HEK293T (cell line): ENCODE results near the gene CNTF.

ENCODE experiments used
- CTCF ChIA-PET: fragments of 350-600 bp; formaldehyde crosslinking; extraction: SDS; loops from one replicate; lab custom pipeline; 2021; ENCODE audit warnings: antibody characterized with exemption, inconsistent platforms; lab: Yijun Ruan, JAX
- POLR2A ChIA-PET: fragments of 350-600 bp; formaldehyde crosslinking; extraction: SDS; loops from one replicate; lab custom pipeline; 2020; ENCODE audit warnings: antibody characterized with exemption, inconsistent platforms; lab: Yijun Ruan, JAX
- DNase-seq: peaks from one replicate; pipeline ENCODE4 v3.0.0; 2012; ENCODE audit warnings: mixed read lengths; ENCODE audit errors: extremely low spot score
- ARNT ChIP-seq: fragments of 450-650 bp; IDR thresholded peaks from 2 replicates; pipeline ENCODE4 v1.6.1; 2017; ENCODE audit warnings: mild to moderate bottlenecking
- BHLHE40 ChIP-seq: fragments of 450-650 bp; IDR thresholded peaks from 2 replicates; pipeline ENCODE4 v1.6.1; 2016; ENCODE audit warnings: mild to moderate bottlenecking, moderate library complexity, borderline replicate concordance
- CTBP1 ChIP-seq: fragments of 450-650 bp; IDR thresholded peaks from 2 replicates; pipeline ENCODE4 v1.6.1; 2016; ENCODE audit warnings: borderline replicate concordance
- ELF4 ChIP-seq: fragments of 450-650 bp; IDR thresholded peaks from 2 replicates; pipeline ENCODE4 v1.6.1; 2017; ENCODE audit warnings: antibody characterized with exemption
- FOXA1 ChIP-seq: fragments of 450-650 bp; IDR thresholded peaks from 2 replicates; pipeline ENCODE4 v1.6.1; 2016; ENCODE audit warnings: mild to moderate bottlenecking
- FOXK2 ChIP-seq: fragments of 450-650 bp; IDR thresholded peaks from 2 replicates; pipeline ENCODE4 v1.6.1; 2016; ENCODE audit warnings: mild to moderate bottlenecking
- FOXM1 ChIP-seq: fragments of 450-650 bp; IDR thresholded peaks from 2 replicates; pipeline ENCODE4 v1.6.1; 2017; ENCODE audit warnings: mild to moderate bottlenecking, borderline replicate concordance
- HDGF ChIP-seq: fragments of 450-650 bp; IDR thresholded peaks from 2 replicates; pipeline ENCODE4 v1.6.1; 2017; ENCODE audit warnings: antibody characterized with exemption, borderline replicate concordance
- L3MBTL2 ChIP-seq: fragments of 450-650 bp; conservative IDR thresholded peaks from 2 replicates; pipeline ENCODE4 v1.6.1; 2016; ENCODE audit warnings: mild to moderate bottlenecking
- LEF1 ChIP-seq: fragments of 450-650 bp; IDR thresholded peaks from 2 replicates; pipeline ENCODE4 v1.6.1; 2017; ENCODE audit warnings: mild to moderate bottlenecking, borderline replicate concordance
- NFRKB ChIP-seq: fragments of 450-650 bp; IDR thresholded peaks from 2 replicates; pipeline ENCODE4 v1.6.1; 2016; ENCODE audit warnings: mild to moderate bottlenecking, moderate library complexity
- SP1 ChIP-seq: fragments of 450-650 bp; IDR thresholded peaks from 2 replicates; pipeline ENCODE4 v1.6.1; 2017
- SUZ12 ChIP-seq: fragments of 450-650 bp; IDR thresholded peaks from 2 replicates; pipeline ENCODE4 v1.6.1; 2016; ENCODE audit warnings: mild to moderate bottlenecking
- TARDBP ChIP-seq: fragments of 450-650 bp; IDR thresholded peaks from 2 replicates; pipeline ENCODE4 v1.6.1; 2016
- ZNF384 ChIP-seq: fragments of 450-650 bp; IDR thresholded peaks from 2 replicates; pipeline ENCODE4 v1.6.1; 2016
- TF ChIP-seq, protein P1 (sequence below): fragments of 450-650 bp; IDR thresholded peaks from 2 replicates; pipeline ENCODE4 v1.6.1; 2016

The CNTF gene

GRCh38 chr11:58629857-58630256 is 7.4 kb downstream of the CNTF start:
- TF ChIP-seq LEF1 = no peak
- TF ChIP-seq ZNF384 = no peak
- no peak for TF ChIP-seq BHLHE40
- no peak for TF ChIP-seq FOXK2
- peak; percentile 34 for DNase-seq
- CTCF ChIA-PET = interaction anchor here (0.7 to 2.3 kb wide), 5 partner anchors 10 to 506 kb away, joined by 3 to 10 read pairs (median 4); no protein-coding TSS in a partner anchor
- POLR2A ChIA-PET = interaction anchor here (0.7 kb wide), 1 partner anchor 52 kb away, joined by 3 read pairs; no protein-coding TSS in a partner anchor

DNA sequence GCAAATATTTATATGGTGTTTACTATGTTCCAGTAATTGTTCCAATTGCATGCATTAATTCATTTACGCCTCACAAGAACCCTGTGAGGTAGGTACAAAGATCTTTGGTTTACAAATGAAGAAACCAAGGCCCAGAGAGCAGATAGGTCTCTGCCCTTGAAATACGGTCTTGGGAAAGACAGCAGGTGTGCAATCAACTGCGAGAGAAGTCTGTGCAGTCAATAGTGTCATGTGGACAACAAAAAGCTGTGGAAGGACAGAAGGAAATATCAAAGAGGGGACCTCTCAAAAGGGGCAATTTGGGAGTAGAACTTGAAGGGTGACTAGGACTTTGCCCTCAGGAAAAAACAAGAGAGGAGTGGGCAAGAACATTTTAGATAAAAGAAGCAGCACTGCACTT is 8.9 kb downstream of the CNTF start:
- no peak for DNase-seq
- TF ChIP-seq FOXA1 (no peak), HDGF (no peak)
- CTCF ChIA-PET = interaction anchor here (0.7 kb wide), 1 partner anchor 64 kb away, joined by 3 read pairs; no protein-coding TSS in a partner anchor
- POLR2A ChIA-PET = no interaction called here

GRCh38 chr11:58632510-58632909 is 10.0 kb downstream of the CNTF start:
- CTCF ChIA-PET = interaction anchor here (1.2 kb wide), 1 partner anchor 22 kb away, joined by 3 read pairs; no protein-coding TSS in a partner anchor
- POLR2A ChIA-PET = no interaction called here
- DNase-seq = no peak
- no peak for TF ChIP-seq FOXK2
- no peak for TF ChIP-seq BHLHE40
- no peak for TF ChIP-seq LEF1
- TF ChIP-seq ELF4 = no peak
- no peak for TF ChIP-seq L3MBTL2
- TF ChIP-seq ARNT = no peak
- TF ChIP-seq HDGF = no peak
- no peak for TF ChIP-seq NFRKB
- TF ChIP-seq, protein P1, sequence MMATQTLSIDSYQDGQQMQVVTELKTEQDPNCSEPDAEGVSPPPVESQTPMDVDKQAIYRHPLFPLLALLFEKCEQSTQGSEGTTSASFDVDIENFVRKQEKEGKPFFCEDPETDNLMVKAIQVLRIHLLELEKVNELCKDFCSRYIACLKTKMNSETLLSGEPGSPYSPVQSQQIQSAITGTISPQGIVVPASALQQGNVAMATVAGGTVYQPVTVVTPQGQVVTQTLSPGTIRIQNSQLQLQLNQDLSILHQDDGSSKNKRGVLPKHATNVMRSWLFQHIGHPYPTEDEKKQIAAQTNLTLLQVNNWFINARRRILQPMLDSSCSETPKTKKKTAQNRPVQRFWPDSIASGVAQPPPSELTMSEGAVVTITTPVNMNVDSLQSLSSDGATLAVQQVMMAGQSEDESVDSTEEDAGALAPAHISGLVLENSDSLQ = no peak
- TF ChIP-seq CTBP1 = no peak
- no peak for TF ChIP-seq ZNF384
- no peak for TF ChIP-seq FOXA1
- TF ChIP-seq FOXM1 = no peak
- TF ChIP-seq SUZ12 = no peak
- TF ChIP-seq TARDBP = no peak
- TF ChIP-seq SP1 = no peak

DNA sequence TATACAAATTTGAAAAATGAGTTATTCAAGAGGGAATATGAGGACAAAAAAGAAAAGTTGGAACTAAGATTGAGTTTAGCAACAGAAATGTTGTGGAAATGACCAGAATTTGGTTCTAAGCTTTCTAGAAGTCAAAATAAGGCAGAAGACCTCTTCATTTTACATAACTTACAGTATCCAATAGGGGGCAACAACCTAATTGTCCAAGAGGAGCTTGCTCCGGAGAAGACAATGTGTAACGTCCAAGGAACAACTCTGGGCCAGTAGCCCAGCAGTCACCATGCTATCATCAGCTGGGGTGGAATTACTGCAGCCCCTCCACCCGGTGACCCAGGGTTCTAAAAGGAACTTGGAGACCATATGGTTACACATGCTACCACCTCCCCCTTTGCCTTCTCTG is 14.1 kb downstream of the CNTF start:
- no peak for DNase-seq
- POLR2A ChIA-PET = no interaction called here
- TF ChIP-seq CTBP1 (no peak), FOXK2 (no peak), ZNF384 (no peak), SP1 (no peak), SUZ12 (no peak), NFRKB (no peak), HDGF (no peak), ELF4 (no peak), FOXM1 (no peak), BHLHE40 (no peak), TARDBP (no peak), FOXA1 (no peak), ARNT (no peak), L3MBTL2 (no peak), LEF1 (no peak)
- TF ChIP-seq, protein P1 = no peak
- CTCF ChIA-PET = interaction anchor here (0.5 to 1.3 kb wide), 3 partner anchors 8 to 19 kb away, joined by 3 to 4 read pairs (median 3); no protein-coding TSS in a partner anchor

GRCh38 chr11:58637371-58637770 is 14.9 kb downstream of the CNTF start:
- no peak for DNase-seq
- TF ChIP-seq SP1 = no peak
- TF ChIP-seq, protein P1 = 0 out of 2 replicates have a peak, but pooled peaks have one; percentile 11
- POLR2A ChIA-PET = no interaction called here
- CTCF ChIA-PET = interaction anchor here (0.6 to 1.3 kb wide), 3 partner anchors 8 to 499 kb away, joined by 3 to 4 read pairs (median 3); no protein-coding TSS in a partner anchor

- TF ChIP-seq NFRKB (no peak), ARNT (no peak), BHLHE40 (no peak), L3MBTL2 (no peak), FOXA1 (no peak), FOXM1 (no peak), FOXK2 (no peak), TARDBP (no peak), ZNF384 (no peak), SP1 (no peak), SUZ12 (no peak), CTBP1 (no peak), LEF1 (no peak), HDGF (no peak), ELF4 (no peak)
- TF ChIP-seq, protein P1 = no peak
- DNase-seq = no peak
- CTCF ChIA-PET = interaction anchor here (1.7 kb wide), 1 partner anchor 9 kb away, joined by 7 read pairs; no protein-coding TSS in a partner anchor
- POLR2A ChIA-PET = no interaction called here
These were observed 16.6 kb downstream of the CNTF start for GRCh38 chr11:58639103-58639502.
